Loucy (cell line): ENCODE data around the gene GBGT1.

Experiments used
- CTCF ChIP-seq: fragments of 200-600 bp; sonication (generic); conservative IDR thresholded peaks from 2 replicates; pipeline ENCODE4 v1.5.1; 2014; ENCODE audit warnings: mild to moderate bottlenecking, antibody characterized with exemption, low read length
- EZH2phosphoT487 ChIP-seq: fragments of 200-600 bp; IDR thresholded peaks from 2 replicates; pipeline ENCODE4 v1.6.1; 2018; ENCODE audit warnings: antibody characterized with exemption, mild to moderate bottlenecking, moderate library complexity, borderline replicate concordance

- no peak for TF ChIP-seq CTCF
- no peak for TF ChIP-seq EZH2phosphoT487
Observed at GRCh38 chr9:133207021-133207531, 43.4 kb upstream of the GBGT1 start.
